Activated CD4-positive, alpha-beta T cell treated with anti-CD3 and anti-CD28 coated beads, Interleukin-2, amount 50 U/mL, for 1 hour (primary cell): ENCODE data around the gene DMKN.

Source experiments
- DNase-seq: peaks from one replicate; pipeline ENCODE4 v3.0.0-alpha.2; 2020

Gene DMKN

GRCh38 chr19:35513628-35514281 lies at the start of gene DMKN:
Gene DMKN (minus strand): TSS chr19:35513649. CDS start chr19:35513475, 174 bp downstream.
- DNase-seq = no peak

GRCh38 chr19:35562776-35563175 lies 49.3 kb upstream of the DMKN start:
- DNase-seq = no peak

DNA sequence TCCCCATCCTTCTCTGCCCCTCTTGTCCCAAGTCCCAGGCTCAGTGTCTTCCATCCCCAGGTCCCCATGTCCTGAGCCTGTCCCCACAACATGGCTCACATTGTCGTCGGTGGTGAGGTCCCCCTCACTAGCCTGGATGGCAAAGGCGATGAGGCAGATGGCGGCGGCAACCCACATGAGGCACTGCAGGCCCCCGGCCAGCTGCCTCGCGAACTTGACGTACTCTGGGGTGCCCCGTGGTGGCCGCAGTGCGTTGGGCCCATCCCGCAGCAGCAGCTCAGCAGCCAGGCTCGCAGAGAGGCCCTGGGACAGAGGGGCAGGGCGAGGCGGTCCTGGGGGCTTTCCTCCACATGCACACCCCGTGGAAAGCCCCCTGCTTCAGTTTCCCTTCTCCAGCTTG lies 48.9 kb upstream of the DMKN start:
- DNase-seq = no peak

- no peak for DNase-seq
Measured at GRCh38 chr19:35561436-35561835, 48.0 kb upstream of the DMKN start.

- no peak for DNase-seq
Measured at GRCh38 chr19:35560677-35561076, 47.2 kb upstream of the DMKN start.

DNA sequence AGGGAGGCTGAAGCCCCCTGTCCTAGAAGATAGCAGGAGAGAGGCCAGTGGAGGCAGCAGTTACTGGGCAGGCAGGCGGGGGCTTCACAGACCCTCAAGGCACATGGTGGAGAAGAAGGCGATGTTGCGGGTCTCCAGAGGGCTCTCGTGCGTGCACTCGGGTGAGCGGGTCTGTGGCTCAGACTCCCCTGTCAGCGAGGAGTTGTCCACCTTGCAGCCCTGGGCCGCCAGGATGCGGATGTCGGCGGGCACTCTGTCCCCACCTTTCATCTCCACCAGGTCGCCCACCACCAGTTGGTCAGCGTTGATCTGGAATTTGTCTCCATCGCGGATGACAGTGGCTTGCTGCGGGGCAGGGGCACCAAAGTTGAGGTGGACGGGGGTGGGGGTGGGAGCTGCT lies 46.8 kb upstream of the DMKN start:
- no peak for DNase-seq

DNA sequence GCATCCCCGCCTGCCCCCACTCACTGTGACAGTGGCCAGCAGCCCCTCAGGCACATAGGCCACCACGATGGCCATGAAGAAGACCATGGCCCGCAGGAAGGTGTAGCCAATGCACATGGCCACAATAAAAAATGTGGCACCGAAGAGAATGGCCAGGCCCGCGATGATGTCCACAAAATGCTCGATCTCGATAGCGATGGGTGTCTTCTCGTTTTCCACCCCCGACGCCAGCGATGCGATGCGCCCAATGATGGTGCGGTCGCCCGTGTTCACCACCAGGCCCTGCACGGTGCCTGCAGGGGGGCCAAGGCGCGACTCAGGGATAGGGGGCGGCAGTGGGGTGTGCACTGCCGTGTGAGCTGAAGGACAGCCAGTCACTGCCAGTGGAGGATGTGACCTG lies 46.3 kb upstream of the DMKN start:
- DNase-seq = no peak

DNA sequence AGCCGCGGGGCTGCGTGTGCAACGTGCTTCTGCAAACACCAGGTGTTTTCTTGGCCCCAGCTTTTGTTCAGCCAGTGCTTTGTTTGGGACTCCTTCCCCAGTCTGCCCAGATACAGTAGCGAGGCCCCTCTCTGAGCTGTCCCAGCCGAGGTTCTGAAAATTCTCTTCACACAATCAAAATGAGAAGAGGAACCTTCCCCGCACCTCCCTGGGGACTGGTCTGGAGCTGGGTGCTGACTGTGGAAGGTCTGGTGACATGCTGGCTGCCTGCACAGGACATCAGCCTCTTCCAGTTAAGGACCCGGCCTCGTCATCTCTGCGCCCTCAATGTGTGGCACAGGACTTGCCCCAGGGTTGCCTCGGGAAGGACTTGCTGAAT lies 45.8 kb upstream of the DMKN start:
- no peak for DNase-seq

DNA sequence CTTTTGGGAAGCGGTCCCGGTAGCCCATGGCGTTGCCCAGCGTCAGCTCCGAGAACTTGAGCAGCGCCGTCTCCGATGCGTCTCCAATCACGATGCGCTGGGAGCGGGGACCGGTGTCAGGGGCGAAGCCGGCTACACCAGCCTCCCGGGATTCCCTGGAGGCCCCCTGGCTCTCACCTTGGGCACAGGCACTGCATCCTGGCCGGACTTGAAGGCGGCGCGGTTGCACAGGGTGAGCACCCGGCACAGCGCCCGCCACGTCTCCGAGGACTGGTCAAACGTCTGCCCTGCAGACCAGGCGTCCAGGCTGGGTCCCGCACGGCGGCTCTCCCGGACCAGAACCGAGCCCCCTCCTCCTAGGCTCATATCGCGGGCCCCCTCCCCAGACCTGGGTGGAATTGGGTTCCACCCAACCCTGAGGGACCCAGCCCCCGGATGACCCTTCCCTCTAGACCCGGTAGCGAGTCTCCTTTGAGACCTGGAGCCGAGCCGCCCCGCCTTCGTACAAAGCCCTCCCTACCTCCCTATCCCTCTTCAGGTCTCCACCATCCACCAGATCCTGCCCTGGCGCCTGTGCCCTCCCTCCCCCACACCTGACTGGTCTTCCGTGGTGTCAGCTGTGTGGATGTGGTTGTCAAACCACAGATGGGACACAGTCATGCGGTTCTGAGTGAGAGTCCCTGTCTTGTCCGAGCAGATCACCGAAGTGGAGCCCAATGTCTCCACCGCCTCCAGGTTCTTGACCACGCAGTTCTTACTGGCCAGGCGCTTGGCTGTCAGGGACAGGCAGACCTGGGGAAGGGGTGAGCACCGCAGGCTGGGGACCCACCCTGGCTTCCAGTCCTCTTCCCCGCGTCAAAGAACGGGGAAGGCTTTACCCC lies 45.2 kb upstream of the DMKN start:
- DNase-seq = no peak

DNA sequence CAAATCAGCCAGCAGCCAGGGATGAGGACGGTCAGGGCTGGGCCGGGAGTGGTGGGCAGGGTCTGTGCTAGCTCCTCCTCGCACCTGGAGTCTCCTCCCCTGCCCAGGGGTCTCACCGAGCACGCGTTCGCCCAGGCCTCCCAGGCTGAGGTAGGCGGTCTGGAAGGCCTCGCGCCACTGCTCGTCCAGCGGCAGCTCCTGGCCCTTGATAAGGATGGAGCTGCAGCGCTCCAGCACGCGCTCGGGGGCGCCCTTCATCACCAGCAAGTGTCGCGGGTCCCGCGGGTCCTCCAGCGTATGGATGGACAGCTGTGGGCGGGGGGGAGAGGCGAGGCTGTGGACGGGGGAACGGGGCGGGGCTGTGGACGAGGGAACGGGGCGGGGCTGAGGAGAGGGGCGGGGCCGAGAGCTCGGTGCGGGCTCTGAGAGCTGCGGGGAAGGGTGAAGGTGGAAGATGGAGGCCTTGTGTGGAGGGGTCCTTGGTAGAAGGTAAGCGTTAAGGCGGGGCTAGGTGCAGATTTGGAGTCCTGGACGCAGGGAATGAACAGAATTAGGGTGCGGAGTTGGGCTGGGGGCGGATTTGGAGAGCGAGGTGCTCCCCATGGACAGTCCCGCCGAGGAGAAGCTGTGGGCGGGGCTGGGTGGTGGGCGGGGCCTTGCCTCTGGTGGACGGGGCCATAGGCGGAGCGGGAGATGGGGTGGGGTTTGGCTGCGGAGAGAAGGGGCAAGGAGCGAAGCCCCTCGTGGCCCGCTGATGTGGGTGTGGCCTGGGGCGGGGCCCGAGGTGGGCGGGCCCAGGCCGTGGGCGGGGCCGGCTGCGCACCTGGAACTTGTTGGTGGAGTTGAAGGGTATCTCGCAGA lies 44.3 kb upstream of the DMKN start:
- peak; percentile 40 for DNase-seq

DNA sequence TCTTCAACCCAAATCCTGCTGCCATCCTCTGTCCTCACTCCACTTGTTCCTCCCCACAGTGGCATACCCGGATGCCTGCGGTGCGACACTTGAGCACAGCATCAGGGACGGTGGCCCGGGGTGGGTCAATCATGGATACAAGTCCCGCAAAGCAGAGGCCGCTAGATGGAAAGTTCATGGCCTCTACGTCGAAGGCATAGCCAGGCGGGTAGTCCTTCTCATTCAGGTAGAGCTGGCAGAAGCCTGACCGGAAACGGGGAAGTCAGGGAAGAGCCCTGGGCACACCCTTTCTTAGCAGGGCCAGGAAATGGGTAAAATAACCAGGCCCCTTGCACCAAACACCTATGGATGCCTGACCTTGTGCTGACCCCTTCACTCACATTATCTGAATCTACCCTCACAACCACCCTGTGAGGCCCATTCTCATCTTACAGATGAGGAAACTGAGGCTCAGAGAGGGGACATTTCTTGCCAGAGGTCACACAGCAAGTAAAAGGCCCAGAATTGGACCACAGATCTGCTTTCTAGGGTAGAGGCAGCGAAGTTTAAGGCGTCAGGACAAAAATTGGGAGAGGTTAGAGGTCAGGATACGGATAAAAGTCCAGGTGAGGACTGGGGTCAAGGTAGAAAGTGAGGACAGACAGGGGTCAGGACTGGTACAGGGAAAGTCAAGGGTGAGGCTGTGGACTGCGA lies 43.5 kb upstream of the DMKN start:
- no peak for DNase-seq

DNA sequence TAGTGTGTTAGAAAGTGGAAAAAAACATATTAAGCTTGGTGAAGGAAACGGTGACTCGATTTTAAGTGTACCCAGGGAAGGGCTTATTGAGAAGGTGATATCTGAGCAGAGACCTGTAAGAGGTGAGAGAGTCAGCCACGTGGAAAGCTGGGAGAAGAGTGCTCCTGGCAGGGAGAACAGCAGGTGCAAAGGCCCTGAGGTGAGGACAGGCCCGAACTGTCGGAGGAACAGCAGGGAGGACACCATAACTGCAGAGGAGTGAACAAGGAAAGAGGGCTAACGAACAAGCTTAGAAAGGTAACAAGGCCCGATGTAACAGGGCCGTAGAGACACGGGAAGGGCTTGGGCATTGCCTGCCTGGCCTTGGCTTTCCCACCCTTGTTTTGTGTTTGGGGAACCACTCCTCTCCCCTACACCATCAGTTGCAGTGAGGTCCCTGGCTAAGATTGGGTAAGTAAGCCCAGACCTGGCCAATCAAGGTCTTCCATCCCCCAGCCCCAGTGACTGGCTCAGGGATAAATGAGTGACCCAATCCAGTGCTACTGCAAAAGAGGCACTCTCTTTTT lies 42.7 kb upstream of the DMKN start:
- no peak for DNase-seq

DNA sequence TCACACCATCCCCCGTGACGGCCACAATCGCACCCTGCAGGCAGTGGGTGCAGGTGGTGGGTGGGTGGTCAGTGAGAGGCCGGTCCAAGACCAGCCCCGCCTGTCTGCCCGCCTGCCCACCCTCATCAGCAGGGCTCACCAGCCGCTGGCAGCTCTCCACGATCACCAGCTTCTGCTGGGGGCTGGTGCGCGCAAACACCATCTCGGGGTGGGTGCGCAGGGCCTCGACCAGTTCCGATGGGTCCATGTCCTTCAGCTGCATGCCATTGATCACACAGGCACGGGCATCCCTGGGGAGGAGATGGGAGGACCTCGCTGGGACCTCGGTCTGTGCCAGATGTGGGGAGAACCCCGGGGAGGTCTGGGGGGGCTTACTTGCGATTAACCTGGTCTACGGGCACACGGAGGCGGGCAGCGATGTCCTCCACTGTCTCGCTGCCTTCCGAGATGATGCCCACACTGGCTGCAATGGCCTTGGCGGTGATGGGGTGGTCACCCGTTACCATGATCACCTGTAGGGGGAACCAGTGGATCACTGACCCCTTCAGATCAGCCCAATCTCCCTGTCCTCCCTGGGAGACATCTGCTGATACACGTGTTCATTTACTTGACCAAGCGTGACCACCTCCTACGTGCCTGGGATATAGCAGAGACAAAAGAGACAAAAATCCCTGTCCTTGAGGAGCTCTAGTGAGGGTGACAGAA lies 42.0 kb upstream of the DMKN start:
- no peak for DNase-seq

GRCh38 chr19:35554076-35554475 lies 40.6 kb upstream of the DMKN start:
- DNase-seq = no peak

DNA sequence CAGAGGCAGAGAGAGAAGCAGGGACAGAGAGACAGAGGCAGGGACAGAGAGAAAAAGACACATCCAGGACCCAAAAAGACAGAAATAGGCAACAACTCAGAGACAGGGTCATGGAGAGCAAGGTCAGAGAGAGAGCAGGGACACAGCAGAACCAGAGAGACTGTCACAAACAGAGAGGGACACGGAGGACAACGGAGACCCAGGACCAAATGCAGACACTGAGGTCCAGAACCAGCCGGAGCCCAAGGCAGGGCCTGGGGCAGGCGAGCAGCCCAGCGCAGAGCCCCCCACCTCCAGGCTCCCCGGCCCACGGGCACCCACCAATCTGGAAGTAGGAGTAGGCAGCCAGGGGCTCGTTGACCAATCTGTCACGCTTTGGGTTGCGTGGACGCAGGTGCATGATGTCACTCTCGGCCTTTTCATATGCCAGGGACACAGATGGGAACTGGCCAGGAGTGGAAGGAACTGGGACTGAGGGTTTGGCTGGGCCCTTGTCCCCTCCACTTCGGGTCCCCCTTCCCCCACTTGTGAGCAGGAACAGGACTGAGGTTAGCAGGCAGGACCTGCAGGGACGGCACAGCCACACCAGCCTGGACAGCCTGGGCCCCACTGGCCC lies 40.0 kb upstream of the DMKN start:
- DNase-seq = no peak

- no peak for DNase-seq
Measured at GRCh38 chr19:35552534-35553384, 39.3 kb upstream of the DMKN start.

DNA sequence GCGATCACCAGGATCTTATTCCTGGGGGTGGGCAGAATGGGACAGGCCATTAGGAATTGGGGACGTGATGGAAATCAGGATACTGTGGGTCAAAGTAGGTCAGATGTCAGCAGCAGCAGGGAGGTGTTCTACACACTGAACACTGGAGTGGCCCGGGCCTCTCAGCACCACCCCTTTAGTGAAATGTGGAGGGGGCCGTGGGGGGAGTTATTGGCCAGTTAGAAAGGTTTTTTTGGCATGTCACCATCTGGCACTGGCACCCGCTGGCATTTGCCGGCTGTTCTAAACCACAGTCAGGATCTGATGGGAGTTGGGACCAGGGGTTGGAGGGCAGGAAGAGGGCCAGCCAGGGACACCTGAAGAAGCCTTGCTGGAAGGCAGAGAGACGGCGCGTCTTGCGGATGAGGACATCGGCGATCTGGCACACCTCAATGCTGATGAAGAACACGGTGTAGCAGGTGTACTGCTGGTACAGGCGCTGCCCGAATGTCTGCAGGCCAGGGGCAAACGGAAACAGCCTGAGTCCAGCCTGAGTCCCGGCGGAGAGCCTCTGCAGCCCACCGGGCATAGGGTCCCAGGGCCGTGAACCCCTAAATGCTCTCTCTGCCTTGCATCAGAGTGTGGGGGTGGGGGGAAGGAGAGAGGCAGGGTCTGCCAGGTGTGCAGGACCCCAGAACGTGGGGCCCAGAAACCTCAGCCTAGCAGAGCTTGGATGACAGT lies 37.8 kb upstream of the DMKN start:
- DNase-seq = no peak

DNA sequence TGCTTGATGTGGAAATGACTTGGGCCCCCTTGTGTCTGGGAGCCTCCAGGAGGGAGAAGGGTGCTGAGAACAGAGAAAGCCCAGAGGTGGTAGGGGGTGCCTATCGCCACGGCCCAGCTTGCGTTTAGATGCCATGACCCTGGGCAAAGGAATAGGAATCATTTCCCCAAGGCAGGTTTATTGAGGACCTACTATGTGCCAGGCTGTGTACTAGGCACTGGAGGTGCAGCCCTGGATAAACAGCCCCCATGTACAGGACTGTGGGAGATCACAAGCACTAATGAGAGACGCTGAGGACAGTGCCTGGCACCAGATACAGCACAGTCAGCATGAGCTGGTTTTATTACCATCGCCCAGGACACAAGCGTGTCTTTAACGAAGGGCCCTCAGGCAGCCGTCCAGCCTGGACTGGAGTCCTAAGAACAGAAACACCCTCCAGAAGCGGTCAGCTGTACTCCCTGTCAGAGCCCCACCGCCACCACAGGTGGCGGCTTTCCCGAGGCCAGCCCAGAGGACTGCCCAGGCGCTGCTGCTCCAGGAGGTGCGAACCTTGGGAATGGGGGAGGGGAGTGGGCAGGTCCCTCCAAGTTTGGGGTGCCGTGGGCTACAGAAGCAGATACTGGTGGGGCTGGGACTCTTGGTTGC lies 36.6 kb upstream of the DMKN start:
- no peak for DNase-seq

- DNase-seq = peak; percentile 47
Measured at GRCh38 chr19:35549174-35549788, 35.8 kb upstream of the DMKN start.
